ENCODE results near the gene PEX3.

GRCh38 chr6:143431226-143431625 is 19.4 kb upstream of the PEX3 start:
- no peak for TF ChIP-seq CTCF (IDR thresholded peaks at IDR 0.05; ENCODE audit: borderline replicate concordance, extremely low read depth, low read length, poor library complexity, severe bottlenecking)
- no peak for TF ChIP-seq EZH2 (IDR thresholded peaks at IDR 0.05; ENCODE audit: borderline replicate concordance, low read depth, low read length, severe bottlenecking)

Data from DND-41 (cell line).